ENCODE data around the gene MRPL12. TPM values are rescaled to one million over a fixed set of nuclear protein-coding genes. Genes with fewer than 3 reads are reported as not detected.

Gene MRPL12
- total RNA-seq, 2 donors from 2014 or later: 106 to 225 TPM

- peaks cover 15% of the 10 kb centered on the region for H3K27me3 ChIP-seq
- no peak overlapping the region for H3K4me3 ChIP-seq
- intact Hi-C loops (cut with DNase I): no loop called here
- no peaks in the 10 kb centered on the region for H3K4me1 ChIP-seq
- no peak for TF ChIP-seq CTCF (IDR thresholded peaks at IDR 0.05)
- H3K9me3 ChIP-seq: no peaks in the 10 kb centered on the region
- H3K9ac ChIP-seq (ENCODE audit: low read depth in 2 of 2, low read length in 2 of 2): no peak overlapping the region
- no peaks in the 10 kb centered on the region for H3K36me3 ChIP-seq
- no peak overlapping the region for H3K27ac ChIP-seq
- DNase-seq: no peak
Measured at GRCh38 chr17:81741594-81742452, 38.7 kb downstream of the MRPL12 start.

Small RNA genes within 50 kb of the gene (microRNA-seq; reads per million reads assigned to microRNA genes)
- gene MIR6786: not detected

Other genes with a start within 250 kb of the MRPL12 start
- gene ACTG1, start 190.6 kb upstream of the MRPL12 start, total RNA-seq: 1,000 to 10,000 TPM; 4,489 to 4,790 TPM
- 1 to 10 TPM; 1.0 to 2.2 TPM for gene FSCN2, start 175.0 kb upstream of the MRPL12 start, total RNA-seq
- gene FAAP100, start 151.0 kb upstream of the MRPL12 start, total RNA-seq: 10 to 100 TPM; 16.5 to 34.3 TPM
- 10 to 100 TPM; 69.8 to 74.1 TPM for gene NPLOC4, start 66.3 kb upstream of the MRPL12 start, total RNA-seq
- gene TSPAN10, start 66.2 kb upstream of the MRPL12 start, total RNA-seq: under 1 TPM; 0.25 to 0.32 TPM
- gene PDE6G, start 46.8 kb upstream of the MRPL12 start, total RNA-seq: not detected
- 10 to 100 TPM; 21.7 to 42.8 TPM for gene OXLD1, start 36.8 kb upstream of the MRPL12 start, total RNA-seq
- 10 to 100 TPM; 13.7 to 41.1 TPM for gene CCDC137, start 36.6 kb upstream of the MRPL12 start, total RNA-seq
- 10 to 100 TPM; 24.6 to 25.0 TPM for gene ARL16, start 19.6 kb upstream of the MRPL12 start, total RNA-seq
- 100 to 1,000 TPM in 1 of 2 donors, 10 to 100 TPM in 1; 75.2 to 131 TPM for gene HGS, start 19.4 kb upstream of the MRPL12 start, total RNA-seq
- gene SLC25A10, start 8.9 kb downstream of the MRPL12 start, total RNA-seq: 100 to 1,000 TPM in 1 of 2 donors, 10 to 100 TPM in 1; 46.0 to 110 TPM
- gene GCGR, start 100.8 kb downstream of the MRPL12 start, total RNA-seq: not detected
- 10 to 100 TPM; 25.9 to 26.2 TPM for gene MCRIP1, start 129.9 kb downstream of the MRPL12 start, total RNA-seq
- gene PPP1R27, start 131.7 kb downstream of the MRPL12 start, total RNA-seq: not detected
- gene P4HB, start 157.2 kb downstream of the MRPL12 start, total RNA-seq: 1,000 to 10,000 TPM in 1 of 2 donors, 100 to 1,000 TPM in 1; 719 to 1,051 TPM
- 100 to 1,000 TPM; 407 to 546 TPM for gene ARHGDIA, start 168.0 kb downstream of the MRPL12 start, total RNA-seq
- gene ALYREF, start 188.2 kb downstream of the MRPL12 start, total RNA-seq: 100 to 1,000 TPM in 1 of 2 donors, 10 to 100 TPM in 1; 66.6 to 191 TPM
- 100 to 1,000 TPM; 106 to 174 TPM for gene ANAPC11, start 188.4 kb downstream of the MRPL12 start, total RNA-seq
- under 1 TPM in 1 of 2 donors, not detected in 1; 0.22 TPM for gene NPB, start 198.9 kb downstream of the MRPL12 start, total RNA-seq
- gene PCYT2, start 208.0 kb downstream of the MRPL12 start, total RNA-seq: 10 to 100 TPM; 47.5 to 71.6 TPM
- 10 to 100 TPM; 43.3 to 81.9 TPM for gene SIRT7, start 214.8 kb downstream of the MRPL12 start, total RNA-seq
- gene MAFG, start 224.4 kb downstream of the MRPL12 start, total RNA-seq: 10 to 100 TPM; 16.0 to 20.4 TPM
- 100 to 1,000 TPM in 1 of 2 donors, 10 to 100 TPM in 1; 56.5 to 131 TPM for gene PYCR1, start 233.9 kb downstream of the MRPL12 start, total RNA-seq
- gene MYADML2, start 243.9 kb downstream of the MRPL12 start, total RNA-seq: under 1 TPM in 1 of 2 donors, not detected in 1; 0.27 TPM